ENCODE measurements around the gene EPB41L2.

- TF ChIP-seq, protein P1, sequence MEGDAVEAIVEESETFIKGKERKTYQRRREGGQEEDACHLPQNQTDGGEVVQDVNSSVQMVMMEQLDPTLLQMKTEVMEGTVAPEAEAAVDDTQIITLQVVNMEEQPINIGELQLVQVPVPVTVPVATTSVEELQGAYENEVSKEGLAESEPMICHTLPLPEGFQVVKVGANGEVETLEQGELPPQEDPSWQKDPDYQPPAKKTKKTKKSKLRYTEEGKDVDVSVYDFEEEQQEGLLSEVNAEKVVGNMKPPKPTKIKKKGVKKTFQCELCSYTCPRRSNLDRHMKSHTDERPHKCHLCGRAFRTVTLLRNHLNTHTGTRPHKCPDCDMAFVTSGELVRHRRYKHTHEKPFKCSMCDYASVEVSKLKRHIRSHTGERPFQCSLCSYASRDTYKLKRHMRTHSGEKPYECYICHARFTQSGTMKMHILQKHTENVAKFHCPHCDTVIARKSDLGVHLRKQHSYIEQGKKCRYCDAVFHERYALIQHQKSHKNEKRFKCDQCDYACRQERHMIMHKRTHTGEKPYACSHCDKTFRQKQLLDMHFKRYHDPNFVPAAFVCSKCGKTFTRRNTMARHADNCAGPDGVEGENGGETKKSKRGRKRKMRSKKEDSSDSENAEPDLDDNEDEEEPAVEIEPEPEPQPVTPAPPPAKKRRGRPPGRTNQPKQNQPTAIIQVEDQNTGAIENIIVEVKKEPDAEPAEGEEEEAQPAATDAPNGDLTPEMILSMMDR (IDR thresholded peaks at IDR 0.05) = no peak
- TF ChIP-seq ZFX (IDR thresholded peaks at IDR 0.05; ENCODE audit: borderline replicate concordance) = no peak
Observed at GRCh38 chr6:130964808-130965604, 98.0 kb downstream of the EPB41L2 start.
